ENCODE data around the gene VWF. TPM values are rescaled to one million over a fixed set of nuclear protein-coding genes. Genes with fewer than 3 reads are reported as not detected.
A peak's percentile ranks its signal among the peaks of the same experiment; 100 is the strongest.

Gene VWF
- polyA plus RNA-seq, 2 donors: 14.8 to 38.4 TPM

- peaks cover 3 to 19% of the 10 kb centered on the region in 2 donors for H3K4me1 ChIP-seq (ENCODE audit: control insufficient read depth in 2 of 2, insufficient read depth in 2 of 2, low read length in 1 of 2)
- WGBS, 2 donors: 38 to 41% methylated on average over 7 of the region's 7 CpGs
- no peaks in the 10 kb centered on the region for H3K27me3 ChIP-seq (ENCODE audit: control insufficient read depth in 1 of 2, insufficient read depth in 2 of 2, low read length in 2 of 2)
- peak overlapping the region; percentile 2 to 11 for H3K27ac ChIP-seq (ENCODE audit: low read depth in 2 of 2, low read length in 1 of 2)
- H3K36me3 ChIP-seq (ENCODE audit: control insufficient read depth in 2 of 2, insufficient read depth in 2 of 2, low read length in 1 of 2): no peaks in the 10 kb centered on the region
- no peak overlapping the region for H3K4me3 ChIP-seq (ENCODE audit: low read depth in 1 of 2, low read length in 2 of 2)
- no peaks in the 10 kb centered on the region for H3K9me3 ChIP-seq (ENCODE audit: control insufficient read depth in 2 of 2, insufficient read depth in 1 of 2, low read depth in 1 of 2, low read length in 1 of 2)
These were observed 40.1 kb downstream of the VWF start for GRCh38 chr12:6084261-6084968.

DNA sequence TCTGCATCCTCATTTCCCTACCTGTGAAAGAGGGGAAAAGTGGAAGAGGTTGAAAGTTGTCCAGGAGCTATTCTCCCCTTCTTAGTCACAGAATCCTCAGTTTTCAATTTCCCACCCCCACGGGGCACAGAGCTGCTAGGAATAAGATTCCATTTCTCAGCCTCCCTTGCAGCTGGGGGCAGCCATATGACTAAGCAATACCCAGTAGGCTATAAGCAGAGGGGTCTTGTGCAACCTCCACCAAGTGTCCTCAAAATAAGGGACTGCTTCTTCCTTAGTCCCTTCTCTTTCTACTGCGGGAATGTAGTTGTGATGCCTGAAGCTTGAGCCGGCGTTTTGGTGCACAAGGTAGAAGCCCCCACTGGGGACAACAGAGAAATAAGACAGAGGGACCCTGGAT lies 40.9 kb downstream of the VWF start:
- H3K27ac ChIP-seq (ENCODE audit: low read depth in 2 of 2, low read length in 1 of 2): no peak overlapping the region
- H3K27me3 ChIP-seq (ENCODE audit: control insufficient read depth in 1 of 2, insufficient read depth in 2 of 2, low read length in 2 of 2): no peaks in the 10 kb centered on the region
- no peak overlapping the region for H3K4me3 ChIP-seq (ENCODE audit: low read depth in 1 of 2, low read length in 2 of 2)
- H3K36me3 ChIP-seq (ENCODE audit: control insufficient read depth in 2 of 2, insufficient read depth in 2 of 2, low read length in 1 of 2): no peaks in the 10 kb centered on the region
- WGBS, 2 donors: 66 to 83% methylated on average over 4 of the region's 4 CpGs
- no peaks in the 10 kb centered on the region for H3K9me3 ChIP-seq (ENCODE audit: control insufficient read depth in 2 of 2, insufficient read depth in 1 of 2, low read depth in 1 of 2, low read length in 1 of 2)
- peaks cover 7 to 23% of the 10 kb centered on the region in 2 donors for H3K4me1 ChIP-seq (ENCODE audit: control insufficient read depth in 2 of 2, insufficient read depth in 2 of 2, low read length in 1 of 2)

DNA sequence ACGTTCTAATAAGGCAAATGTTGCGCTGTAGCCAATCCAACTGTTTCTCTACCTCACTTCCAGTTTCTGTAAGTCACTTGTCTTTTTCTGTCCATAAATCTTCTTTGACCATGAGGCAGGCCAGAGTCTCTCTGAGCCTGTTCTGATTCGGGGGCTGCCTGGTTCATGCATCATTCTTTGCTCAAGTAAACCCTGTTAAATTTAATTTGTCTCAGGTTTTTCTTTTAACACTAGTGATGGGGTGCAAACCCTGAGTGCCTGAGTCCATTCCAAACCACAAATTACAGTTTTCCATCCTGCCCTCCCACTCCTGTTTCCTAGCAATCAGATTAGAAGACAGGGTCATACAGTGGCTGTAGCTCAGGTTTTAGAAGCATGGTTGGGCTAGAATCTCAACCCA lies 41.9 kb downstream of the VWF start:
- Histone ChIP-seq H3K4me3 (ENCODE audit: low read depth in 1 of 2, low read length in 2 of 2) (no peak overlapping the region), H3K4me1 (ENCODE audit: control insufficient read depth in 2 of 2, insufficient read depth in 2 of 2, low read length in 1 of 2) (peaks cover 10 to 24% of the 10 kb centered on the region in 2 donors), H3K27ac (ENCODE audit: low read depth in 2 of 2, low read length in 1 of 2) (no peak overlapping the region), H3K9me3 (ENCODE audit: control insufficient read depth in 2 of 2, insufficient read depth in 1 of 2, low read depth in 1 of 2, low read length in 1 of 2) (no peaks in the 10 kb centered on the region), H3K36me3 (ENCODE audit: control insufficient read depth in 2 of 2, insufficient read depth in 2 of 2, low read length in 1 of 2) (no peaks in the 10 kb centered on the region), H3K27me3 (ENCODE audit: control insufficient read depth in 1 of 2, insufficient read depth in 2 of 2, low read length in 2 of 2) (no peaks in the 10 kb centered on the region)
- 81 to 84% methylated on average over 3 of the region's 3 CpGs for WGBS, 2 donors

- Histone ChIP-seq H3K27me3 (ENCODE audit: control insufficient read depth in 1 of 2, insufficient read depth in 2 of 2, low read length in 2 of 2) (no peaks in the 10 kb centered on the region), H3K27ac (ENCODE audit: low read depth in 2 of 2, low read length in 1 of 2) (no peak overlapping the region), H3K9me3 (ENCODE audit: control insufficient read depth in 2 of 2, insufficient read depth in 1 of 2, low read depth in 1 of 2, low read length in 1 of 2) (no peaks in the 10 kb centered on the region), H3K4me1 (ENCODE audit: control insufficient read depth in 2 of 2, insufficient read depth in 2 of 2, low read length in 1 of 2) (peaks cover 10 to 28% of the 10 kb centered on the region in 2 donors), H3K36me3 (ENCODE audit: control insufficient read depth in 2 of 2, insufficient read depth in 2 of 2, low read length in 1 of 2) (no peaks in the 10 kb centered on the region), H3K4me3 (ENCODE audit: low read depth in 1 of 2, low read length in 2 of 2) (no peak overlapping the region)
- WGBS, 2 donors: 79 to 80% methylated on average over 18 of the region's 18 CpGs
These were observed 44.1 kb downstream of the VWF start for GRCh38 chr12:6080149-6081045.

- peak overlapping the region; percentile 15 to 73 for H3K27ac ChIP-seq (ENCODE audit: low read depth in 2 of 2, low read length in 1 of 2)
- 42 to 57% methylated on average over 3 of the region's 3 CpGs for WGBS, 2 donors
- no peaks in the 10 kb centered on the region for H3K27me3 ChIP-seq (ENCODE audit: control insufficient read depth in 1 of 2, insufficient read depth in 2 of 2, low read length in 2 of 2)
- H3K4me1 ChIP-seq (ENCODE audit: control insufficient read depth in 2 of 2, insufficient read depth in 2 of 2, low read length in 1 of 2): peaks cover 6 to 24% of the 10 kb centered on the region in 2 donors
- H3K4me3 ChIP-seq (ENCODE audit: low read depth in 1 of 2, low read length in 2 of 2): no peak overlapping the region
- no peaks in the 10 kb centered on the region for H3K9me3 ChIP-seq (ENCODE audit: control insufficient read depth in 2 of 2, insufficient read depth in 1 of 2, low read depth in 1 of 2, low read length in 1 of 2)
- H3K36me3 ChIP-seq (ENCODE audit: control insufficient read depth in 2 of 2, insufficient read depth in 2 of 2, low read length in 1 of 2): no peaks in the 10 kb centered on the region
These were observed 45.9 kb downstream of the VWF start for GRCh38 chr12:6078398-6079096.

DNA sequence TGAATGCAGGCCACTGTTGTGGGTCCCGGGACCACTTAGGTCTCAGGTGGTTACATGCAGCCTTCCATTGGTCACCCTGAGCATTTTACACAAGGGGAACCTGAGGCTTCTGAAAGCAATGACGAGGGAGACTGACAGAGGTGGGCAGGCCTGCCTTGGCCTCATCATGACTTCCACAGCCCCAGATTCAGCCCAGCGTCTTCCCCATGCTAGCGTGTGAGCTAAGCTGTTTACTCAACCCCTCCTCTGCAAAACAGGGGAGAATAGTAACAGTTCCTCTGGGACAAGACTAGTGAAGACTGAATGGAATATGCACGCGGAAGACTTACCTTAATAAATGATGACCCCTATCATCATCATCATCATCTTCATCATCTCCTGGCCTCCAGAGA lies 46.8 kb downstream of the VWF start:
- Histone ChIP-seq H3K36me3 (ENCODE audit: control insufficient read depth in 2 of 2, insufficient read depth in 2 of 2, low read length in 1 of 2) (no peaks in the 10 kb centered on the region), H3K4me1 (ENCODE audit: control insufficient read depth in 2 of 2, insufficient read depth in 2 of 2, low read length in 1 of 2) (peaks cover 6 to 24% of the 10 kb centered on the region in 2 donors), H3K4me3 (ENCODE audit: low read depth in 1 of 2, low read length in 2 of 2) (no peak overlapping the region), H3K9me3 (ENCODE audit: control insufficient read depth in 2 of 2, insufficient read depth in 1 of 2, low read depth in 1 of 2, low read length in 1 of 2) (no peaks in the 10 kb centered on the region), H3K27me3 (ENCODE audit: control insufficient read depth in 1 of 2, insufficient read depth in 2 of 2, low read length in 2 of 2) (no peaks in the 10 kb centered on the region), H3K27ac (ENCODE audit: low read depth in 2 of 2, low read length in 1 of 2) (no peak overlapping the region)
- 93 to 96% methylated on average over 6 of the region's 6 CpGs for WGBS, 2 donors

DNA sequence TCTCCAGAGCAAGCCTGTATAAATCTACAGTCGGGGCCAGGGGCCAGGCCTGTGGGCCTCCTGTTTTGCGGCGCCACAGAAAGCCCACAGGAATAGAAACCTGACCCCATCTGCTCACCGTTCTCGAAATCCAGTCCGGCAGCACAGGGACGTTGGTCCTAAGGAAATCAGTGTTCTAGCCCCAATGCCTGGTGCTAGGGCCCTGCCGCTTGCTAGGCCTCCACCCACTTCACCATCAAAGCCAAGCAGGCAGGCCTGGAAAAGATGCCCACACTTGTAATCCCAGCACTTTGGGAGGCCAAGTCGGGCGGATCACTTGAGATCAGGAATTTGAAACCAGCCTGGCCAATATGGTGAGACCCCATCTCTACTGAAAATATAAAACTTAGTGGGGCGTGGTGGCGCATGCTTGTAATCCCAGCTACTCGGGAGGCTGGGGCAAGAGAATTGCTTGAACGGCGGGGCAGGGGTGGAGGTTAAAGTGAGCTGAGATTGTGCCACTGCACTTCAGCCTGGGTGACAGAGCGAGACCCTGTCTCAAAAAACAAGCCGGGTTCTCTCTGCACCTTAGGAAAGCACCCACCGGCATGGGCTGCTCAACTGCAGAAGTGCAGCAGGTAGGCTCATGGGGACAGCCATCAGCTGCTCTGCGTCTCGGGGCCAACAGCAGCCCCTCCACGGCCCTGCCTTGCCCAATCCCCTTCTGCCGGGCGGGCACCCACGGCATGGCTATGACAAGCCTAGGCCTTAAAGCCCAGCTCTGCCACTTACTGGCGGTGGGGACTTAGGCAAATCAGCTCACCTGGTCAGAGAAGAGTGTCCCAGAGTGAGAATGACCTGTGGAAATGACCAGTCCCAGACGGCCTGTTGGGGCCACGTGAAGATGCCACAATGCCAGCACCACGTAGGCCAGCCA lies 47.4 kb downstream of the VWF start:
- Histone ChIP-seq H3K4me3 (ENCODE audit: low read depth in 1 of 2, low read length in 2 of 2) (no peak overlapping the region), H3K9me3 (ENCODE audit: control insufficient read depth in 2 of 2, insufficient read depth in 1 of 2, low read depth in 1 of 2, low read length in 1 of 2) (no peaks in the 10 kb centered on the region), H3K4me1 (ENCODE audit: control insufficient read depth in 2 of 2, insufficient read depth in 2 of 2, low read length in 1 of 2) (peaks cover 9 to 28% of the 10 kb centered on the region in 2 donors), H3K36me3 (ENCODE audit: control insufficient read depth in 2 of 2, insufficient read depth in 2 of 2, low read length in 1 of 2) (no peaks in the 10 kb centered on the region), H3K27me3 (ENCODE audit: control insufficient read depth in 1 of 2, insufficient read depth in 2 of 2, low read length in 2 of 2) (no peaks in the 10 kb centered on the region), H3K27ac (ENCODE audit: low read depth in 2 of 2, low read length in 1 of 2) (no peak overlapping the region)
- 95 to 96% methylated on average over 28 of the region's 28 CpGs for WGBS, 2 donors

GRCh38 chr12:6076346-6076745 lies 48.1 kb downstream of the VWF start:
- Histone ChIP-seq H3K9me3 (ENCODE audit: control insufficient read depth in 2 of 2, insufficient read depth in 1 of 2, low read depth in 1 of 2, low read length in 1 of 2) (no peaks in the 10 kb centered on the region), H3K4me1 (ENCODE audit: control insufficient read depth in 2 of 2, insufficient read depth in 2 of 2, low read length in 1 of 2) (peaks cover 10 to 34% of the 10 kb centered on the region in 2 donors), H3K4me3 (ENCODE audit: low read depth in 1 of 2, low read length in 2 of 2) (no peak overlapping the region), H3K27me3 (ENCODE audit: control insufficient read depth in 1 of 2, insufficient read depth in 2 of 2, low read length in 2 of 2) (no peaks in the 10 kb centered on the region), H3K36me3 (ENCODE audit: control insufficient read depth in 2 of 2, insufficient read depth in 2 of 2, low read length in 1 of 2) (no peaks in the 10 kb centered on the region), H3K27ac (ENCODE audit: low read depth in 2 of 2, low read length in 1 of 2) (no peak overlapping the region)
- 77 to 80% methylated on average over 4 of the region's 4 CpGs for WGBS, 2 donors
